Activated B cell treated with CpG ODN at 0.5 μM for 24 hours (primary cell): ENCODE results near the gene MMP17. TPM values are rescaled to one million over a fixed set of nuclear protein-coding genes. Genes with fewer than 3 reads are reported as not detected.

Experiments used
- ATAC-seq: fragments of 200-7000 bp; cut with Tn5 transposase; one replicate; pipeline ENCODE4 v1.10.0; 2021; ENCODE audit warnings: low read depth, mild to moderate bottlenecking, moderate library complexity
- CTCF ChIA-PET: fragments of 350-600 bp; sonication (Branson Sonifier 250); formaldehyde crosslinking; loops from one replicate; lab custom pipeline; 2021; ENCODE audit warnings: antibody characterized with exemption; lab: Charles Lee
- POLR2A ChIA-PET: fragments of 350-600 bp; sonication (Branson Sonifier 250); formaldehyde crosslinking; loops from one replicate; lab custom pipeline; 2021; ENCODE audit warnings: antibody characterized with exemption; lab: Charles Lee
- DNase-seq: peaks from one replicate; pipeline ENCODE4 v3.0.0; 2022
- H3K27ac Mint-ChIP-seq: one replicate; pipeline ENCODE4 v1.8.0; 2020; ENCODE audit warnings: mixed read lengths
- H3K27me3 Mint-ChIP-seq: one replicate; pipeline ENCODE4 v1.8.0; 2021; ENCODE audit warnings: mixed read lengths
- H3K36me3 Mint-ChIP-seq: one replicate; pipeline ENCODE4 v1.8.0; 2021; ENCODE audit warnings: low read depth, mixed read lengths
- H3K4me1 Mint-ChIP-seq: one replicate; pipeline ENCODE4 v1.8.0; 2021; ENCODE audit warnings: mixed read lengths
- H3K4me3 Mint-ChIP-seq: one replicate; pipeline ENCODE4 v1.8.0; 2020; ENCODE audit warnings: mild to moderate bottlenecking, mixed read lengths
- H3K9me3 Mint-ChIP-seq: one replicate; pipeline ENCODE4 v1.8.0; 2020; ENCODE audit warnings: mixed read lengths
- CTCF ChIP-seq: fragments of 200-600 bp; IDR thresholded peaks from one replicate; pipeline ENCODE4 v1.8.0; 2022; ENCODE audit warnings: antibody characterized with exemption, mild to moderate bottlenecking
- intact Hi-C: fragments of 100-400 bp; cut with micrococcal nuclease; formaldehyde crosslinking; loops from one replicate; pipeline ENCODE4 v1.15.1; 2024
- total RNA-seq: library from RNA; stranded (reverse); gene quantifications from 2 replicates; pipeline ENCODE4 v1.2.3, GENCODE V29; 2022

Gene MMP17
- total RNA-seq, 1 donor from 2014 or later = 11.3 TPM

GRCh38 chr12:131789638-131790037 lies 38.6 kb upstream of the MMP17 start:
- Mint-ChIP-seq H3K36me3 (peaks cover 88% of the 10 kb centered on the region), H3K4me3 (no peak overlapping the region), H3K9me3 (no peaks in the 10 kb centered on the region), H3K27me3 (no peaks in the 10 kb centered on the region), H3K27ac (no peak overlapping the region), H3K4me1 (no peaks in the 10 kb centered on the region)
- no peak for ATAC-seq
- ChIA-PET POLR2A (no interaction called here), CTCF (no interaction called here)
- DNase-seq = no peak
- intact Hi-C loops = no loop called here
- no peak for TF ChIP-seq CTCF

- DNase-seq = no peak
- Mint-ChIP-seq H3K4me1 (peaks cover 17% of the 10 kb centered on the region), H3K4me3 (no peak overlapping the region), H3K36me3 (peaks cover 84% of the 10 kb centered on the region), H3K27ac (no peak overlapping the region), H3K27me3 (no peaks in the 10 kb centered on the region), H3K9me3 (no peaks in the 10 kb centered on the region)
- no peak for TF ChIP-seq CTCF
- ChIA-PET POLR2A (no interaction called here), CTCF (no interaction called here)
- no peak for ATAC-seq
- intact Hi-C loops = no loop called here
Measured at GRCh38 chr12:131793243-131794022, 34.8 kb upstream of the MMP17 start.

- DNase-seq = no peak
- ChIA-PET POLR2A (no interaction called here), CTCF (no interaction called here)
Measured at GRCh38 chr12:131794061-131794460, 34.1 kb upstream of the MMP17 start.

GRCh38 chr12:131794573-131794972 lies 33.6 kb upstream of the MMP17 start:
- Mint-ChIP-seq H3K27me3 (no peaks in the 10 kb centered on the region), H3K36me3 (peaks cover 85% of the 10 kb centered on the region), H3K9me3 (no peaks in the 10 kb centered on the region), H3K4me3 (no peak overlapping the region), H3K27ac (no peak overlapping the region), H3K4me1 (peaks cover 17% of the 10 kb centered on the region)
- intact Hi-C loops = no loop called here
- DNase-seq = no peak
- no peak for TF ChIP-seq CTCF
- CTCF ChIA-PET = no interaction called here
- POLR2A ChIA-PET = no interaction called here
- no peak for ATAC-seq

More at GRCh38 chr12:131794061-131794460, 34.1 kb upstream of the MMP17 start:
- peaks cover 17% of the 10 kb centered on the region for H3K4me1 Mint-ChIP-seq
- intact Hi-C loops = no loop called here
- peaks cover 84% of the 10 kb centered on the region for H3K36me3 Mint-ChIP-seq
- H3K27me3 Mint-ChIP-seq = no peaks in the 10 kb centered on the region
- no peaks in the 10 kb centered on the region for H3K9me3 Mint-ChIP-seq
- TF ChIP-seq CTCF = no peak
- no peak overlapping the region for H3K4me3 Mint-ChIP-seq
- ATAC-seq = no peak
- H3K27ac Mint-ChIP-seq = no peak overlapping the region

GRCh38 chr12:131795064-131795463 lies 33.1 kb upstream of the MMP17 start:
- DNase-seq (no peak), ATAC-seq (no peak)
- H3K27ac Mint-ChIP-seq = no peak overlapping the region
- H3K36me3 Mint-ChIP-seq = peaks cover 85% of the 10 kb centered on the region
- no peak for TF ChIP-seq CTCF
- POLR2A ChIA-PET = interaction anchor here (0.6 to 0.9 kb wide), 2 partner anchors 19 to 35 kb away, joined by 3 read pairs; no protein-coding TSS in a partner anchor
- H3K9me3 Mint-ChIP-seq = no peaks in the 10 kb centered on the region
- H3K4me3 Mint-ChIP-seq = no peak overlapping the region
- H3K4me1 Mint-ChIP-seq = peaks cover 17% of the 10 kb centered on the region
- intact Hi-C loops = no loop called here
- CTCF ChIA-PET = no interaction called here
- no peaks in the 10 kb centered on the region for H3K27me3 Mint-ChIP-seq
